ENCODE data around the gene TMEM178B.

Gene TMEM178B

GRCh38 chr7:141225916-141226618 lies 152.2 kb downstream of the TMEM178B start:
- DNase-seq: peak; percentile 4

DNA sequence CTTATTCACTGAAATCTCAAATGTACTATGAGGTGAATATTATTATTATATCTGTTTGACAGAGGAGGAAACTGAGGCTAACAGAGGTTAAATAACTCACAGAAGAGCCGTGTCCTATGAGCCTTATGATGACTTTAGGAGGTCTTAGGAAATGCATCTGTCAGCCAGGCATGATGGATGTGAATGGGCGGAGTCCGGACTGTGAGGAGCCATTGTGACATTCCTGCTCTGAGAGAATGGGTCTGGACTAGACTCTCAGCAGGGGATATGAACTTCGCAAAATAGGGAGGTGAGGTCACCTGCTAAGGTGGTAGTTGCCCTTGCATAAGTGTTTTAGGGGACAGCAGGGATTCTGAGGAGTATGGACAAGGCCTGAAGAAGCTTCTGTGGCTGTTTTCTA lies 153.6 kb downstream of the TMEM178B start:
- DNase-seq: peak; percentile 52

- DNase-seq: no peak
Measured at GRCh38 chr7:141228482-141228881, 154.6 kb downstream of the TMEM178B start.

GRCh38 chr7:141231018-141231792 lies 157.3 kb downstream of the TMEM178B start:
- peak; percentile 82 for DNase-seq

GRCh38 chr7:141232286-141233051 lies 158.6 kb downstream of the TMEM178B start:
- peak; percentile 27 for DNase-seq

- DNase-seq: peak; percentile 44
Measured at GRCh38 chr7:141234335-141235105, 160.7 kb downstream of the TMEM178B start.

GRCh38 chr7:141235656-141236055 lies 161.8 kb downstream of the TMEM178B start:
- no peak for DNase-seq

- peak; percentile 37 for DNase-seq
Measured at GRCh38 chr7:141238596-141239243, 164.9 kb downstream of the TMEM178B start.

- no peak for DNase-seq
Measured at GRCh38 chr7:141239661-141240060, 165.8 kb downstream of the TMEM178B start.

GRCh38 chr7:141242568-141242967 lies 168.7 kb downstream of the TMEM178B start:
- peak; percentile 26 for DNase-seq

DNA sequence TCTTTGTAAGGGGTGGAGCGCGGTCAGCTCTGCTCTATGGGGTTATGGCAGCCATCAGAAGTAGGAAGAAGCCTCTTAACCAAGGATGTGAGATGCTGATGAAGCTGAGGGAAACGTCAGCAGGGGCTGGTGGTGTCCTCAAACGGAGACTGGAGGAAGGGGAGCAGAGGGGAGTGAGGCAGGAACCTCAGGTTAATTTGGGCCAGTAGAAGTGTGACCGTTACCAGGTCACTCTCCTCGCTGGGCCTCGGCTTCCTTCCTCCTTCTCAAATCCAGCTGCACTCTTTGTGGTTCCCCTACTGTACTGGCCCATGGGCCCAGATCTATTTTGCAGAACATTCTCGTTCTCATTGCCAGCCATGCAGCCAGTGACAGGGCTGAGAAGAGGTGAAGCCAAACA lies 169.5 kb downstream of the TMEM178B start:
- DNase-seq: peak; percentile 31

- peak; percentile 12 for DNase-seq
Measured at GRCh38 chr7:141244435-141244834, 170.6 kb downstream of the TMEM178B start.

- DNase-seq: peak; percentile 22
Measured at GRCh38 chr7:141246426-141246825, 172.6 kb downstream of the TMEM178B start.

- DNase-seq: no peak
Measured at GRCh38 chr7:141251180-141251579, 177.3 kb downstream of the TMEM178B start.

DNA sequence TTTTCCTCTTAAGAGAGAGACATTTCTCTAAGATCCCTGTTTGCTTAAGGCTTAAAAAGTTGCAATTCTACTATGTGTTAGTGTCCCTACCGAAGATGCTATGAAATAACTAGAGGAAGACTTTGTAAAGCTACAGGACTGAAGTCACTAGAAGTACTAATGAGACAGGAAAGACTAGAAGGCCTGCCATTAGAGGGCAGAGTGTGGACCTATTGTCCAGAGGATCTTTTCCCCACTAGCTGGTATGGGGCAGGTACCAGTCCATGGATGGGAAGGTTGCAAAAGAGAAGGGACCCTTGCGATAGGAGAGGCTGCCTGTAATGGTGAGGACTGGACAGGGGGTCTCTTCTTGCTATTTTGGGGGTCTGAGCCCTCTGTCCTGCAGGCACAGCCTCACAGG lies 178.1 kb downstream of the TMEM178B start:
- DNase-seq: no peak

GRCh38 chr7:141257597-141257996 lies 183.7 kb downstream of the TMEM178B start:
- no peak for DNase-seq

DNA sequence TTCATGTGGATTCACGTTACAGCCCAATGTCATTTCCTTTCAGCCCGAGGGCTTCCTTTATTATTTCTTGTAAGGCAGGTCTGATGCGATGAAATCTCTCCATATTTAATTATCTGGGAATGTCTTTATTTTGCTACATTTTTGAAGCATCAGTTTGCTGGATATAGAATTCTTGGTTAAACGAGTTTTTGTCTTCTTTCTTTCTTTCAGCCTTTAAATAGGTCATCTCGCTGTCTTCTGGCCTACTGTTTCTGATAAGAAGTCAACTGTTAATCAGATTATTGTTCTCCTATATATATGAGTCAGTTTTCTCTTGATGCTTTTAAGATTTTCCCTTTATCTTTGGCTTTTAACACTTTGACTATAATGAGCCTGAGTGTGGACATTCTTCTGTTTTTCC lies 184.7 kb downstream of the TMEM178B start:
- DNase-seq: no peak

- no peak for DNase-seq
Measured at GRCh38 chr7:141262101-141263090, 188.5 kb downstream of the TMEM178B start.

GRCh38 chr7:141263508-141263907 lies 189.6 kb downstream of the TMEM178B start:
- DNase-seq: no peak

- DNase-seq: no peak
Measured at GRCh38 chr7:141263983-141264382, 190.1 kb downstream of the TMEM178B start.

GRCh38 chr7:141264511-141264910 lies 190.6 kb downstream of the TMEM178B start:
- no peak for DNase-seq
